HG02938 (cell line): ENCODE measurements around the gene CD53.

Experiments used
- ATAC-seq: cut with Tn5 transposase; IDR thresholded peaks from one replicate; pipeline ENCODE4 v1.9.1; 2021; ENCODE audit warnings: mild to moderate bottlenecking, moderate library complexity; ENCODE audit not compliant: unreplicated experiment

The CD53 gene

GRCh38 chr1:110875216-110875731 is 2.3 kb downstream of the CD53 start:
- ATAC-seq, result peak; percentile 61

GRCh38 chr1:110876748-110877341 is 3.9 kb downstream of the CD53 start:
- no peak for ATAC-seq

- no peak for ATAC-seq
These were observed 4.4 kb downstream of the CD53 start for GRCh38 chr1:110877364-110877763.

- no peak for ATAC-seq
These were observed 4.8 kb downstream of the CD53 start for GRCh38 chr1:110877776-110878175.

GRCh38 chr1:110878591-110878990 is 5.6 kb downstream of the CD53 start:
- ATAC-seq, result no peak

- ATAC-seq, result no peak
These were observed 6.0 kb downstream of the CD53 start for GRCh38 chr1:110878993-110879392.

- peak; percentile 55 for ATAC-seq
These were observed 7.0 kb downstream of the CD53 start for GRCh38 chr1:110879758-110880606.

GRCh38 chr1:110880708-110881374 is 7.9 kb downstream of the CD53 start:
- peak; percentile 16 for ATAC-seq

- no peak for ATAC-seq
These were observed 15.1 kb downstream of the CD53 start for GRCh38 chr1:110888049-110888448.

GRCh38 chr1:110888641-110889040 is 15.7 kb downstream of the CD53 start:
- ATAC-seq, result no peak

GRCh38 chr1:110890474-110891196 is 17.7 kb downstream of the CD53 start:
- no peak for ATAC-seq

GRCh38 chr1:110893908-110894490 is 21.1 kb downstream of the CD53 start:
- no peak for ATAC-seq

- ATAC-seq, result no peak
These were observed 23.1 kb downstream of the CD53 start for GRCh38 chr1:110896090-110896489.

GRCh38 chr1:110897681-110898080 is 24.7 kb downstream of the CD53 start:
- no peak for ATAC-seq

- ATAC-seq, result no peak
These were observed 25.9 kb downstream of the CD53 start for GRCh38 chr1:110898734-110899457.

GRCh38 chr1:110899458-110899843 is 26.5 kb downstream of the CD53 start:
- ATAC-seq, result no peak

GRCh38 chr1:110902820-110903463 is 30.0 kb downstream of the CD53 start:
- no peak for ATAC-seq

GRCh38 chr1:110903853-110904500 is 31.0 kb downstream of the CD53 start:
- ATAC-seq, result no peak

- no peak for ATAC-seq
These were observed 39.8 kb downstream of the CD53 start for GRCh38 chr1:110912784-110913183.
